GM18505 (cell line): Measurements from ENCODE around the gene EMILIN2.
A peak's percentile ranks its signal among the peaks of the same experiment; 100 is the strongest.

Source experiments
- ATAC-seq: cut with Tn5 transposase; IDR thresholded peaks from one replicate; pipeline ENCODE4 v1.9.1; 2021; ENCODE audit not compliant: unreplicated experiment
- POLR2A ChIP-seq: IDR thresholded peaks from 4 replicates; pipeline ENCODE4 v1.6.1; 2011; ENCODE audit warnings: borderline replicate concordance; ENCODE audit not compliant: insufficient read depth, insufficient read length; ENCODE audit errors: extremely low read depth

EMILIN2 gene

DNA sequence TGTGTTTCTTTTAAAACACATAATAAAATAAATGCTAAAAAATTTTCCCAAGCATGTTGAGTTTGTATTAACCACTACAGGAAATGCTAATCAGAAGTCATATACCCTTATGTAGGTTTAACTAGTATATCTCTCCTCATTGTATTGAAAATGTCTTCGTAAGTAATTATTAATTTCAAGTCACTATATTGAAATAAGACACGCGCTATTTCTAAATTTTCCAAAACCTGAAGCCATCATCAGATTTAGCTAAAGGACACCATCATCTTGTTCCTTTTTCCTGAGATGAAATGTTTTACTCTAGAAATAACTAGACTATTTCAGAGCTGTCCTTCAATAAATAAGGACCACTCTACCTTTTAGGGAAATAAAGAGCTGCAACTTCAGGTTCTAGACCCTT is 87.2 kb downstream of the EMILIN2 start:
- no peak for TF ChIP-seq POLR2A
- ATAC-seq = no peak

DNA sequence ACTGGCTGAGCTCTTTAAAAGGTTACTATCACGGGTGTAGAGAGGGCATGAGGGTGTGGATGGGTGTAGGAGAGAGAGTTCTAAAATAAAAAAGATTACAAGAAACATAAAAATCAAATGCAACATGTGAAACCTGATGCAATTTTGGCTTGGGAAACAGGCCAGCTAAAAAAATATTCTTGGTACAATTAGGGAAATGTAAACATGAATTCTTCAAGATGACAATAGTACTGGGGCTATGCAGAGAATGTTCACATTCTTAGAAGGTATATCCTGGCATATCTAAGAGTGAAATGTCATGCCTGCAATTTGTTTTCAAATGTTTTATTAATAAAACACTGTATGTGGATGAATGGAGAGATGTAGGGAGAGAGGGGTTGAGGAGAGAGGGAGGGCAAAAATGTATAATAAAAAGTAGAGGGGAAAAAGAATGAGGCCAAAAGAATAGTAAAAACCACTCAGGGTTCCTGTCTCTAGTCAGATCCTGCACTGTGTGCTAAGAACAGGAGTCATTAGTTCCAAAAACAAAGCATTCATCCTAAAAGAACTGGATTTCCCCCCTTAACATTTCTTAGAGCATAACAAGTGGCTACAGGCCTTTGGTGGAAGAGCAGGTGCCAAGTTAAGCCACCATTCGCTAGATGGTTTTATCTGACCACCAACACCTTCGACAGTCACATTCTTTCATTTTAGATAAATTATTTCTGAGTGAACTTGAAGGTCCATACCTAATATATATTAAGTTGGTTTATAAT is 88.8 kb downstream of the EMILIN2 start:
- no peak for TF ChIP-seq POLR2A
- ATAC-seq = no peak

DNA sequence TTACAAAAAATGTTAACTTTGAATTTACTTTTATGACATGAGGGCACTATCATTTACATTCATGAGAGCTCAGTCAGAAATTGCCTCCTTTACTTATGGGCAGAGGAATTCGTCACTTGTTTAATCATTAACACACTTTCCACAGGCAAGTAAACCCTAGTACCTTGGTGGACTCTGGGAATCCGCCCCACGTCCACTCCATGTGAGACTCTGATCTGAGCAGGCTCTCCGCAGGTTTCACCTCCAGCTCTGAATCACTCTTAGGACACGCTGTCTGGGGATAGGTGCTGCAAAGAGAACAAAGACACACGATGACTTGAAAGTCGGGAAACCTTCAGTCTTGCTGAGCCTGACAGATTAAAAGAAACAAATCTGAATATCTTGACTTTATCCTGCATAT is 92.5 kb downstream of the EMILIN2 start:
- no peak for TF ChIP-seq POLR2A
- no peak for ATAC-seq

DNA sequence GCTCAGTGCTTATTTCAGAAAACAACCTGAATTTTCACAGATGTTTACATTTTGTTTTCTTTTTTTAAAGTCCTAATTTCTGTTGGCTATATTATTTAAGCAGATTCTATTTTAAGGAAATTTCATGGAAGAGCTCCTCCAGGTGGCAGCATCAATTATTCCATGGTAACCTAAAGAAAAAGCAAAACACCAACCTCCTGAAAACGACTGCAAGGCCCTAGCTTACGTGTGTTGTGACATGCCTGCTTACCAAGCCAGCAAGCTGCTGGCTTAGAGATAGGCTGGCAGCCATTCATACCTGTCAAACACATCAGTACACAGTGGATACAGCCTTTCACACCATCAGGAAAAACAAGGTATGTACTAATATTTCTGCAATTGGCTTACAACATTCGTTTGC is 101.2 kb downstream of the EMILIN2 start:
- no peak for ATAC-seq
- no peak for TF ChIP-seq POLR2A

DNA sequence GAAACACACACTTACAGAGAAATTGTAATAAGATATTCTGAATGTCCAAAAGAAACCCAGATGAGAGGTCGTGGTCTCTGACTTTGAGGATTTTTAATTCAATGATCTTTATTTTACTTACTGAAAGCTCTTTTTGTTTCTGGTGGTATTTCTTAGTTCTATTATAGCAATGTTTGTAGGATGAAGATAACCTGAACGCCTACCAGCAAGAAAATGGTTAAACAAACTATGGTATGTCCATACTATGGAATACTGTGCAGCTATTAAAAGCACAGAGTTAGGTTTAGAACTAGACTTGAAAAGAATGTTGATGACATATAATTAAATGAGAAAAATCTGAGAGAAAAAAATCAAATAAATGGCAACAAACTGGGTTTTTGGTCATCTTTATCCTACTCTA is 105.8 kb downstream of the EMILIN2 start:
- no peak for ATAC-seq
- no peak for TF ChIP-seq POLR2A

DNA sequence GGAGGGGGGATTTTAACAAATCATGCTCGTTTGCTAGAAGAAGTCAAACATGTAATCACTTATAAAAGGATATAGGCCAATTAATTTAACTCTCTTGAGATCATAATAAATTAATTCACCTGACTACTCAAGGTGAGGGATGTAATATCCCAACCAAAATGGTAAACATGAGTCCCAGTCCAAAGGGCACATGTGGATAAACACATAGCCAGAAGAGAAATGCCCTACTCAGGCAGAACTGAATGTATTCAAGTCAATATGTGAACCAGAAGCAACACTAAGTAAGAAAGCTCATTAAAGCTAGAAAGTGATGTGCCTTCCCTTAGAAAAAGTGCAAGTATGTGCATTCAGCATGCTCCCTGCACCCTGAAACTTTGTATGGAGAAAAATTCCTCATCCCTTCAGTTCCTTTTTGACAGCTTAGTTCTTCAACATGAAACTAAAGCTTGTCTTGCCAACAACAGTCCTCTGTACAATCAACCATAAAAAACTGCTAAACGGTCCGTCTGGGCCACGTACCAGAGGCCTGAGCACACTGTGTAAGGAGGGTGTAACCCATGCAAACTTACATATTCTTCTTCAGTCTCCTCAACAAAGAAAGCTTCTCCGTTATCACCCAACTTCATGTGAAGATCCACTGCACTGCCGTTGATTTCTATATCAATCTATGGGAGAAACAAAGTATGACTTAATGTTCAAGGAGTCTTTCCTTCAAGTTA is 107.3 kb downstream of the EMILIN2 start:
- no peak for ATAC-seq
- TF ChIP-seq POLR2A = no peak

DNA sequence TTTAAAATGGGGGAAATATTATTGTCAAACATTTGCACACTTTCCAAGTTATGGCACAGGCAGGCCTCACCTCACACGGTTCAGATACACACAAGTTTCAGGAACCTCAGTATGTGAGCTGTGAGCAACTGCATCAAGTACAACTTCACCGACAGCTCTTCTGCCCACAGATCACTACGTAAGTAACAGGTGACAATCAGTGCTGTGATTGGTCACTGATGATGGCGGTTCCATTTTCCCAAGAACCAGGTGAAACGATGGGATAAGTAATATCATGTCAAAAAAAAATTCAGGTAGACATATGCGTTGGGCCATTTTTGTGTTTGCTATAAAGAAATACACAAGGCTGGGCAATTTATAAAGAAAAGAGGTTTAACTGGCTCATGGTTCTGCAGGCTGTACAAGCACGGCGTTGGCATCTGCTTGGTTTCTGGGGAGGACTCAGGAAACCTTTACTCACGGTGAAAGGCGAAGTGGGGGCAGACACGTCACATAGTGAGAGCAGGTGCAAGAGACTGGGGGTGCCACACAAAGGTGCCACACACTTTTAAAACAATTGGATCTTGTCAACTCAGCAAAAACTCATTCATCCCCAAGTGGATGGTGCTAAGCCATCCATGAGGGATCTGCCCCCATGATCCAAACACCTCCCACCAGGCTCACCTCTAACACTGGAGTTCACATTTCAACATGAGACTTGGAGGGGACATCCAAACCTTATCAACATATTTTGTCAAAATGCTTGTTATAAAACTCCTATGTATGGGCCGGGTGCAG is 108.3 kb downstream of the EMILIN2 start:
- no peak for ATAC-seq
- TF ChIP-seq POLR2A = no peak

DNA sequence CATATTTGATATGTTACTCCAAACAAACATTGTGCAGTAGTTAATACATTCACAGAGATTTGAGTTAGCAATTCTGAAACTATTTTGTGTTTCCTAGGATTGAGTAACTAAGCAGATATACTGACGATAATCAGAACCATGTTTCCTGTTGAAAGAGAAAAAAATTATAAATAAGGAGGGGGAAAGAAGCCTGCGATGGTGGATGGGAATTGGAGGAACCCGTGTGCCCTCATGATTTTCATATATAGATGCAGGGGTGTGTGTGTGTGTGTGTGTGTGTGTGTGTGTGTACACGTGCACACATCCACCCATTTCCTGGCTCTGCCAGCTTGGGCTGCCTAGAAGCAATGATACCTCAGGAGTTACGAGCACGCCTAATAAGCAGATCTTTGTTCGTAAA is 109.2 kb downstream of the EMILIN2 start:
- no peak for TF ChIP-seq POLR2A
- no peak for ATAC-seq

DNA sequence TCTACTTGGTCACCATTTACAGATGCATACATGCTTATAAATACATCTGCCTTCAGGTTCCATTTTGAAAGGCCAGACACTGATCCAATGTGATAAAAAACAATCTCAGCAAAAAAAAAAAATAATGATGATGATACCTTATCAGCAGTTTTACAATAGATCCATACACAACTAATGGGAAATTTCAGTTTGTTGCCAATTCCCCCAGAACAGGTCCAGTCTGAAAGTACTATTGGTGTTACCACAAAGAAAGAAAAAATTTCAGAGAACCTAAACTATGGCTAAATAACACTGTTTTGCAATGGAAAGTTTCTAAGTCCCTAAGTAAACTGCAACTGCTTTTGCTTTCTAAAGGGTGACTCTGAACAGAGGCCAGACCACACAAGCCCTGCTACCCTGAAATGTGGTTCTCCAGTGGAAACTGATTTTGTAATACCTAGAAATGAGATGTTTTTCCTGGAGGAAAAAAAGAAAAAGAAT is 112.1 kb downstream of the EMILIN2 start:
- ATAC-seq = peak; percentile 47
- no peak for TF ChIP-seq POLR2A

DNA sequence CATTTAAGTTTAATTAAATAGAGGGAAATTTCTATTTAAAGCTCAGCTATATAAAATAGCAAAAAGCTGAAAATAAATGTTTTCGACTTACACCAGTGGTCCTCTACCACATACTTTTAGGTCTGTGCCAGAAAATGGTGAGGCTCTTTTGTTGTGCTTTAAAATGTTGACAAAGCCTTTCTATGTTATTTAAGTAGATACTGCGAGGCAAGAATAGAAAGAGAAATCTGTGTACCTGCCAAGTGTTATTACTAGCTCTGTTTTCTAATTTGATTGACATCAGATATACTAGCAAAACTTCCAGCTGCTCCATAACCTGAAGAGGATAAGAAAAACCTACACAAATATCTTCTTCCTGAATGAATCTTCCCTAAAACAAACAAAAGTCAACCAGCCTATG is 112.5 kb downstream of the EMILIN2 start:
- no peak for TF ChIP-seq POLR2A
- no peak for ATAC-seq

DNA sequence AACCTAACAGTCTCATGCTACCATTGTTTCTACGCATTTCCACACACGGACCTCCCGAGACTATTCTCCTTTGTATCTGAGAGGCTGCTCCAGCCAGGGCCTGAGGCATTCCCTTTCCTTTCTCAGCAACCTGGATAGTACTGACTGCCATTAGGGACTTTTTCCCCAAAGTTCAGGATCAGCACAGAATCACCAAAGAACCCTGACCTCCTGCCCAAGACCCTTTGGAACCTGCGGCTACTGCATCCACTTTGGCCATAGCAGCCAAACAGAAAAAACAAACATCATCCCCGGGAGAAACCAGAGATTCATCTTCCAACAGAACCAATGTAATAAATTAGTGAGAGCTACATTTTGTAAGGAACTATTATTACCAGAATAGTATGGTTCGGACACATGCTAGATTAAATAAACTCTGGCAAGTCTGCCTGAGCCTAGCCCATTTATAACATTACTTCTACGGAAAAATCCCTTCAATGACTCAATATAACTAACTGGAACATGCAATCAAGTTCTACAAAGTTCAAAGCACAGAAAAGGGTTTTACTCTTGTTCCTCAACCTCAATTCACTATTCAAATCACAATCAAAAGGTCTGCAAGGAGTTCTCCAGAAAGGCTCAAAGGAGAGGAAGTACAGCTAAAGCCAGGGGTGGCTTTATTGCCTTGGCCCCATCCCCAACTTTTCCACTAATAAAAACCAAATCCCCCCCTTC is 114.3 kb downstream of the EMILIN2 start:
- TF ChIP-seq POLR2A = no peak
- no peak for ATAC-seq

DNA sequence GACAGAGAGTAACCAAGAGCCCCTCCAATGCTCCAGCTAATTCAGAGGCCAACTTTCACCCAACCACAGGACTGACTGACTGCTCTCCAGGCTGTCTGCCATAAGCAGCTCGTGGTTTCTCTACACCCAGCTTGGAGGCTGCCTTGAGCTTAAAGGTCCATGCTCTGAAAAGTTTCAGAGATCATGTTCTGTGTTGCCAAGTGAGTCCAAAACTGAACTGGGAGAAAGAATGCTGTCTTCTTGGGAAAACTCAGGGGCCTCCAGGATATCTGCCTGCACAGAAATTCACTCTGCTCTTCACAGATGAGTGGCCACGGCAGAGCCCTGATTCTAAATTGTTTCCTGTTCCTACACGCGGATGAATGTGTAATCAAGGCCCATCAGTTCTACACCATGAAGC is 115.0 kb downstream of the EMILIN2 start:
- no peak for TF ChIP-seq POLR2A
- ATAC-seq = no peak

DNA sequence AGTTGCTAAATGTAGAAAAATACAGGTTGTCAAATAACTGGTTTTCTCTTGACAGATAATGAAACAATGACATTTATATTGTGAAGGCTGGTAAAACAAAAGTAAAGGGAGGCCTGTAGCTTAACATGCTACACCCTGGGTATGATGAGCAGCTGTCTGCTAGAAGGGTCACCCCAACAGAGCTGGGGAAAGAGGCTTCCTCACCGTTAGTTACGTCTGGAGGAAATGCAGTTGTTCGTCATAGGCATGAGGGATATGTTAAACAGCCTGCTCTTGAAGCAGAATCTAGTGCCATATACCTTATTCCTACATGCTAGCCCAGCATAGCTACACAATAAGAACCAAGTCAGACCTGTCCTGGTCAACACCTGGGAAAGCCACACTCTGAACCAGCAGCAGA is 116.2 kb downstream of the EMILIN2 start:
- no peak for ATAC-seq
- no peak for TF ChIP-seq POLR2A
